H1 (cell line): Measurements from ENCODE around the gene ZNF33B. TPM values are rescaled to one million over a fixed set of nuclear protein-coding genes. Genes with fewer than 3 reads are reported as not detected.

ENCODE experiments used
- CTCF ChIA-PET: fragments of 300-600 bp; sonication (Branson Sonifier 250); formaldehyde crosslinking; loops from one replicate; lab custom pipeline; 2021; ENCODE audit not compliant: partially characterized antibody; lab: Charles Lee
- POLR2A ChIA-PET: fragments of 300-600 bp; sonication (Branson Sonifier 250); formaldehyde crosslinking; loops from one replicate; lab custom pipeline; 2021; ENCODE audit warnings: inconsistent platforms; ENCODE audit not compliant: partially characterized antibody; lab: Charles Lee
- DNase-seq, 2 experiments: peaks; one replicate each; pipeline versions ENCODE4 v3.0.0 to v3.0.0-alpha.2; 2010 to 2022; ENCODE audit warnings: low spot score in 2 of 2, low read depth in 1 of 2, mixed read lengths in 1 of 2
- FAIRE-seq: peaks from 2 replicates; lab custom pipeline; 2011; peaks lifted over from hg19 to GRCh38; lab: Jason Lieb, UNC
- H2AFZ ChIP-seq: 2 replicates; pipeline ENCODE4 v1.8.1; 2012; ENCODE audit warnings: low read length, inconsistent platforms
- H2AK5ac ChIP-seq: 2 replicates; pipeline ENCODE4 v1.6.1; 2013; ENCODE audit warnings: low read depth, low read length
- H2BK120ac ChIP-seq: replicated peaks from 2 replicates; pipeline ENCODE3; 2013; ENCODE audit warnings: low read depth, low read length, inconsistent platforms
- H2BK12ac ChIP-seq: 2 replicates; pipeline ENCODE4 v1.6.1; 2013; ENCODE audit warnings: low read depth, low read length
- H2BK15ac ChIP-seq: 2 replicates; pipeline ENCODE4 v1.6.1; 2013; ENCODE audit warnings: low read length
- H2BK20ac ChIP-seq: 2 replicates; pipeline ENCODE4 v1.6.1; 2013; ENCODE audit warnings: low read length
- H2BK5ac ChIP-seq: 2 replicates; pipeline ENCODE4 v1.6.1; 2013; ENCODE audit warnings: low read depth, low read length
- H3K14ac ChIP-seq: 2 replicates; pipeline ENCODE4 v1.6.1; 2013; ENCODE audit warnings: inconsistent platforms; ENCODE audit not compliant: insufficient read length
- H3K18ac ChIP-seq: 2 replicates; pipeline ENCODE4 v1.6.1; 2013; ENCODE audit warnings: low read length; ENCODE audit errors: extremely low read depth
- H3K23ac ChIP-seq: 2 replicates; pipeline ENCODE4 v1.6.1; 2013; ENCODE audit warnings: inconsistent platforms; ENCODE audit not compliant: insufficient read length
- H3K23me2 ChIP-seq: 2 replicates; pipeline ENCODE4 v1.6.1; 2013; ENCODE audit warnings: low read depth, low read length
- H3K27ac ChIP-seq: 2 replicates; pipeline ENCODE4 v1.6.1; 2011; ENCODE audit warnings: low read depth, low read length, inconsistent platforms
- H3K27me3 ChIP-seq, 4 experiments: replicated peaks in 1 of 4; 1 replicate in 1 of 4; 2 replicates in 3 of 4; pipeline versions ENCODE4 v1.6.1 to v1.8.1; 2011 to 2013; ENCODE audit warnings: low read length in 3 of 4, mild to moderate bottlenecking in 3 of 4, inconsistent platforms in 2 of 4, mixed read lengths in 2 of 4, moderate library complexity in 1 of 4; ENCODE audit not compliant: control insufficient read depth in 3 of 4, insufficient read depth in 3 of 4; ENCODE audit errors: extremely low read depth in 1 of 4
- H3K36me3 ChIP-seq, 4 experiments: 2 replicates each; pipeline versions ENCODE4 v1.6.1 to v1.8.1; 2011 to 2013; ENCODE audit warnings: mild to moderate bottlenecking in 4 of 4, low read length in 3 of 4, moderate library complexity in 2 of 4, control low read depth in 1 of 4, inconsistent platforms in 1 of 4; ENCODE audit not compliant: insufficient read depth in 4 of 4, control insufficient read depth in 2 of 4
- H3K4ac ChIP-seq: replicated peaks from 2 replicates; pipeline ENCODE3; 2013; ENCODE audit warnings: low read length, low read depth, mixed read lengths, inconsistent platforms; ENCODE audit not compliant: insufficient read length
- H3K4me1 ChIP-seq, 4 experiments: replicated peaks in 1 of 4; 1 replicate in 1 of 4; 2 replicates in 3 of 4; pipeline versions ENCODE4 v1.6.1 to v1.8.1; 2011 to 2013; ENCODE audit warnings: low read length in 3 of 4, inconsistent platforms in 2 of 4, mixed read lengths in 1 of 4; ENCODE audit not compliant: insufficient read depth in 4 of 4, control insufficient read depth in 3 of 4
- H3K4me2 ChIP-seq, 2 experiments: 2 replicates each; pipeline versions ENCODE4 v1.6.1 to v1.8.1; 2011 to 2013; ENCODE audit warnings: low read depth in 2 of 2, low read length in 2 of 2, control low read depth in 1 of 2, inconsistent platforms in 1 of 2, mild to moderate bottlenecking in 1 of 2; ENCODE audit not compliant: insufficient read depth in 1 of 2
- H3K4me3 ChIP-seq, 4 experiments: fragments of 200-600, 300-600 bp in 1 of 4; sonication (generic), shearing (Covaris generic), sonication (Bioruptor Twin) in 1 of 4; 2 replicates each; pipeline versions ENCODE4 v1.5.1 to v1.8.1; 2011 to 2016; ENCODE audit warnings: low read length in 4 of 4, low read depth in 3 of 4, control low read depth in 2 of 4, inconsistent platforms in 2 of 4, mild to moderate bottlenecking in 2 of 4, mixed read lengths in 1 of 4, moderate library complexity in 1 of 4; ENCODE audit not compliant: insufficient read depth in 2 of 4; ENCODE audit errors: extremely low read depth in 1 of 4
- H3K56ac ChIP-seq: replicated peaks from 2 replicates; pipeline ENCODE3; 2013; ENCODE audit warnings: low read depth, mild to moderate bottlenecking, mixed read lengths, low read length, inconsistent platforms; ENCODE audit not compliant: insufficient read length
- H3K79me1 ChIP-seq: 2 replicates; pipeline ENCODE4 v1.6.1; 2013; ENCODE audit warnings: low read depth, low read length, control low read depth
- H3K79me2 ChIP-seq, 2 experiments: 2 replicates each; pipeline versions ENCODE4 v1.6.1 to v1.8.1; 2012 to 2013; ENCODE audit warnings: low read length in 2 of 2, mild to moderate bottlenecking in 2 of 2, inconsistent platforms in 1 of 2; ENCODE audit not compliant: insufficient read depth in 2 of 2, control insufficient read depth in 1 of 2
- H3K9ac ChIP-seq, 4 experiments: replicated peaks in 1 of 4; 1 replicate in 1 of 4; 2 replicates in 3 of 4; pipeline versions ENCODE4 v1.6.1 to v1.8.1; 2011 to 2013; ENCODE audit warnings: low read depth in 3 of 4, low read length in 3 of 4, control low read depth in 2 of 4, mild to moderate bottlenecking in 2 of 4, moderate library complexity in 2 of 4, inconsistent platforms in 1 of 4; ENCODE audit errors: extremely low read depth in 1 of 4
- H3K9me3 ChIP-seq, 2 experiments: 2 replicates each; pipeline versions ENCODE4 v1.6.1 to v1.8.1; 2012 to 2013; ENCODE audit warnings: mild to moderate bottlenecking in 2 of 2, moderate library complexity in 2 of 2, control low read depth in 1 of 2, inconsistent platforms in 1 of 2, low read depth in 1 of 2, low read length in 1 of 2, mixed read lengths in 1 of 2; ENCODE audit not compliant: insufficient read depth in 2 of 2
- H4K20me1 ChIP-seq, 2 experiments: replicated peaks in 1 of 2; 2 replicates each; pipeline versions ENCODE3 to v1.8.1; 2011 to 2013; ENCODE audit warnings: inconsistent platforms in 2 of 2, low read length in 2 of 2, mild to moderate bottlenecking in 1 of 2; ENCODE audit not compliant: insufficient read depth in 2 of 2, control insufficient read depth in 1 of 2
- H4K5ac ChIP-seq: 2 replicates; pipeline ENCODE4 v1.6.1; 2013; ENCODE audit warnings: low read length, low read depth, mixed read lengths, inconsistent platforms; ENCODE audit not compliant: insufficient read length
- H4K8ac ChIP-seq: 2 replicates; pipeline ENCODE4 v1.8.0; 2013; ENCODE audit warnings: mild to moderate bottlenecking, moderate library complexity, low read length, inconsistent platforms; ENCODE audit not compliant: insufficient read depth; ENCODE audit errors: extremely low read depth
- H4K91ac ChIP-seq: replicated peaks from 2 replicates; pipeline ENCODE3; 2013; ENCODE audit warnings: low read length, mixed read lengths, inconsistent platforms; ENCODE audit not compliant: insufficient read length
- BCL11A ChIP-seq, 2 experiments: IDR thresholded peaks; one replicate each; pipeline ENCODE4 v1.6.1; 2011; ENCODE audit warnings: low read depth in 2 of 2, low read length in 2 of 2, mild to moderate bottlenecking in 2 of 2
- EGR1 ChIP-seq: IDR thresholded peaks from 2 replicates; pipeline ENCODE4 v1.6.1; 2011; ENCODE audit warnings: low read depth, low read length, borderline replicate concordance
- SIN3A ChIP-seq, 2 experiments: IDR thresholded peaks in 1 of 2; conservative IDR thresholded peaks in 1 of 2; 2 replicates each; pipeline ENCODE4 v1.6.1; 2011 to 2012; ENCODE audit warnings: low read length in 2 of 2, improper control_type of control experiment in 1 of 2, low read depth in 1 of 2, mild to moderate bottlenecking in 1 of 2
- WGBS, 2 experiments: shearing (Covaris generic) in 1 of 2; methylation state at CpG; one replicate each; pipeline versions ENCODE4 v1.1.6 to v1.1.7; 2013 to 2015; ENCODE audit warnings: low lambda C conversion rate in 2 of 2, mixed read lengths in 2 of 2, inconsistent platforms in 1 of 2, low coverage in 1 of 2, missing lambda C conversion rate in 1 of 2; ENCODE audit not compliant: insufficient replicate concordance in 2 of 2, insufficient coverage in 1 of 2, insufficient read length in 1 of 2; ENCODE audit errors: extremely low coverage in 1 of 2, missing lambda C conversion rate in 1 of 2; 5-methylcytosine and 5-hydroxymethylcytosine counted together
- polyA plus RNA-seq, 7 experiments: library from polyadenylated mRNA; depleted of rRNA in 3 of 7; stranded (reverse) in 5 of 7; unstranded in 2 of 7; fragments of >200 nt in 5 of 7; fragments of 200-250 nt in 2 of 7; gene quantifications; 1 replicate in 5 of 7; 2 replicates in 1 of 7; 4 replicates in 1 of 7; pipeline versions ENCODE4 v1.2.1 to v1.2.3, GENCODE V29; 2011 to 2013; ENCODE audit warnings: missing spikeins in 2 of 7, mixed read lengths in 2 of 7
- total RNA-seq: library from RNA; stranded (reverse); fragmentation: NEBNext Ultra II Directional; extraction: Animal tissue kit (Norgen Biotek cat#: 25700); gene quantifications from 2 replicates; pipeline ENCODE4 v1.2.1, GENCODE V29; 2021

Gene ZNF33B
- total and polyA plus RNA-seq, 2 of the 8 experiments (the other 6 are each of a cell fraction or from before 2014, with no cell fraction given): 10.7 to 33.4 TPM

GRCh38 chr10:42576338-42576737, 62.0 kb downstream of the ZNF33B start:
- Histone ChIP-seq H3K14ac (no peak overlapping the region), H3K18ac (no peak overlapping the region), H3K4me1 (no peaks in the 10 kb centered on the region), H3K36me3 (no peaks in the 10 kb centered on the region), H2BK5ac (no peak overlapping the region), H3K56ac (no peak overlapping the region), H2BK120ac (no peak overlapping the region), H4K8ac (no peak overlapping the region), H3K79me1 (no peaks in the 10 kb centered on the region), H2BK15ac (no peak overlapping the region), H4K20me1 (no peaks in the 10 kb centered on the region), H3K27me3 (no peaks in the 10 kb centered on the region), H3K9ac (no peak overlapping the region), H2BK20ac (no peak overlapping the region), H2AFZ (no peak overlapping the region), H3K9me3 (peaks cover 31 to 71% of the 10 kb centered on the region in 2 experiments), H3K23ac (no peak overlapping the region), H3K4me3 (no peak overlapping the region), H4K5ac (no peak overlapping the region), H4K91ac (no peak overlapping the region), H3K79me2 (no peaks in the 10 kb centered on the region), H3K27ac (no peak overlapping the region), H3K4ac (no peak overlapping the region), H2BK12ac (no peak overlapping the region)
- POLR2A ChIA-PET: no interaction called here
- WGBS, 2 experiments: 91% methylated on average over 4 of the region's 4 CpGs; no CpG with 5 or more reads in 1 of the 2 experiments
- FAIRE-seq: no peak
- DNase-seq: no peak
- no peak for TF ChIP-seq SIN3A (conservative IDR thresholded peaks at IDR 0.05 in 1 of 2, IDR thresholded peaks at IDR 0.05 in 1 of 2; ENCODE audit: low read depth in 1 of 2, low read length in 2 of 2)
- no peak for TF ChIP-seq BCL11A (IDR thresholded peaks at IDR 0.05; ENCODE audit: low read depth in 2 of 2, low read length in 2 of 2)
- TF ChIP-seq EGR1: no peak
- TF ChIP-seq, all 59 proteins: peak for 0
- no peak overlapping the region for H3K4me2 ChIP-seq
- no peaks in the 10 kb centered on the region for H3K23me2 ChIP-seq
- CTCF ChIA-PET: no interaction called here
- H2AK5ac ChIP-seq: no peak overlapping the region
